Measurements from ENCODE around the gene MYO3B.

- TF ChIP-seq CTCF (IDR thresholded peaks at IDR 0.05) = no peak
- TF ChIP-seq POLR2A (IDR thresholded peaks at IDR 0.05) = no peak
These were observed 254.9 kb downstream of the MYO3B start for GRCh38 chr2:170432823-170433222.
